Endodermal cell (in vitro differentiated cells): Measurements from ENCODE around the gene LHFPL3. TPM values are rescaled to one million over a fixed set of nuclear protein-coding genes. Genes with fewer than 3 reads are reported as not detected.

ENCODE experiments used
- DNase-seq: peaks from one replicate; pipeline ENCODE4 v3.0.0-alpha.2; 2017
- H3K27ac ChIP-seq: 2 replicates; pipeline ENCODE4 v1.5.1; 2013; ENCODE audit warnings: mild to moderate bottlenecking, low read depth, low read length, moderate library complexity
- H3K27me3 ChIP-seq: 2 replicates; pipeline ENCODE4 v1.6.1; 2013; ENCODE audit warnings: mild to moderate bottlenecking, low read length, moderate library complexity; ENCODE audit not compliant: insufficient read depth, control insufficient read depth, poor library complexity, severe bottlenecking
- H3K36me3 ChIP-seq: 2 replicates; pipeline ENCODE4 v1.7.0; 2013; ENCODE audit warnings: mild to moderate bottlenecking, low read length, moderate library complexity; ENCODE audit not compliant: control insufficient read depth, insufficient read depth
- H3K4me1 ChIP-seq: one replicate; pipeline ENCODE4 v1.7.0; 2013; ENCODE audit warnings: low read length; ENCODE audit not compliant: control insufficient read depth, insufficient read depth
- H3K4me3 ChIP-seq: 2 replicates; pipeline ENCODE4 v1.5.1; 2013; ENCODE audit warnings: mild to moderate bottlenecking, low read length, moderate library complexity
- H3K9ac ChIP-seq: 2 replicates; pipeline ENCODE4 v1.6.1; 2013; ENCODE audit warnings: mild to moderate bottlenecking, low read length, moderate library complexity; ENCODE audit not compliant: poor library complexity, severe bottlenecking; ENCODE audit errors: extremely low read depth
- H3K9me3 ChIP-seq: 2 replicates; pipeline ENCODE4 v1.6.1; 2013; ENCODE audit warnings: mild to moderate bottlenecking, low read length, moderate library complexity; ENCODE audit not compliant: control insufficient read depth
- H3K27ac Mint-ChIP-seq: 2 replicates; pipeline ENCODE4 v1.8.0; 2020; ENCODE audit warnings: mixed read lengths
- H3K27me3 Mint-ChIP-seq: 2 replicates; pipeline ENCODE4 v1.8.0; 2021; ENCODE audit warnings: mild to moderate bottlenecking, mixed read lengths; ENCODE audit not compliant: insufficient read depth
- H3K36me3 Mint-ChIP-seq: 2 replicates; pipeline ENCODE4 v1.8.0; 2020; ENCODE audit warnings: low read depth, mixed read lengths
- H3K4me1 Mint-ChIP-seq: 2 replicates; pipeline ENCODE4 v1.8.0; 2020; ENCODE audit warnings: mixed read lengths
- H3K4me3 Mint-ChIP-seq: 2 replicates; pipeline ENCODE4 v1.8.0; 2020; ENCODE audit warnings: mild to moderate bottlenecking, moderate library complexity, mixed read lengths
- H3K9me3 Mint-ChIP-seq: 2 replicates; pipeline ENCODE4 v1.8.0; 2020; ENCODE audit warnings: mild to moderate bottlenecking, mixed read lengths
- CTCF ChIP-seq: fragments of 200-600 bp; sonication (generic); conservative IDR thresholded peaks from 2 replicates; pipeline ENCODE4 v1.5.0; 2021; ENCODE audit warnings: antibody characterized with exemption, mild to moderate bottlenecking
- WGBS, 2 experiments: methylation state at CpG; one replicate each; pipeline versions ENCODE4 v1.1.5 to v1.1.7; 2013; ENCODE audit warnings: missing lambda C conversion rate in 2 of 2, mixed read lengths in 1 of 2; ENCODE audit not compliant: insufficient coverage in 1 of 2, insufficient read length in 1 of 2; 5-methylcytosine and 5-hydroxymethylcytosine counted together
- total RNA-seq, 2 donors: library from RNA; stranded (reverse); fragmentation: NEBNext Ultra II Directional in 1 of 2; extraction: Animal tissue kit (Norgen Biotek cat#: 25700) in 1 of 2; gene quantifications; 2 replicates in 1 of 2; 3 replicates in 1 of 2; pipeline ENCODE4 v1.2.1, GENCODE V29; 2021

The LHFPL3 gene
- total RNA-seq, 2 donors from 2014 or later = not detected

- Mint-ChIP-seq H3K27me3 (peaks cover 95% of the 10 kb centered on the region), H3K9me3 (no peaks in the 10 kb centered on the region)
These were observed 486 bp upstream of the LHFPL3 start for GRCh38 chr7:104327938-104328295.

GRCh38 chr7:104328970-104329825 is 795 bp downstream of the LHFPL3 start:
- WGBS, 2 experiments = 1% methylated on average over 24 to 59 of the region's 59 CpGs
- TF ChIP-seq CTCF = no peak
- Histone ChIP-seq H3K4me1 (no peaks in the 10 kb centered on the region), H3K36me3 (no peaks in the 10 kb centered on the region), H3K4me3 (peak overlapping the region; percentile 68), H3K27me3 (peaks cover 98% of the 10 kb centered on the region), H3K9me3 (no peaks in the 10 kb centered on the region), H3K27ac (no peak overlapping the region), H3K9ac (no peak overlapping the region)
- peak; percentile 67 for DNase-seq
- Mint-ChIP-seq H3K4me1 (peaks cover 6% of the 10 kb centered on the region), H3K36me3 (no peaks in the 10 kb centered on the region), H3K4me3 (peak overlapping the region; percentile 49), H3K9me3 (no peaks in the 10 kb centered on the region), H3K27ac (no peak overlapping the region), H3K27me3 (peaks cover 95% of the 10 kb centered on the region)

More at GRCh38 chr7:104327938-104328295, 486 bp upstream of the LHFPL3 start:
- Mint-ChIP-seq H3K36me3 (no peaks in the 10 kb centered on the region), H3K27ac (no peak overlapping the region), H3K4me1 (peaks cover 6% of the 10 kb centered on the region), H3K4me3 (peak overlapping the region; percentile 49)
- Histone ChIP-seq H3K27me3 (peaks cover 97% of the 10 kb centered on the region), H3K9ac (no peak overlapping the region), H3K4me3 (peak overlapping the region; percentile 45), H3K9me3 (no peaks in the 10 kb centered on the region), H3K4me1 (no peaks in the 10 kb centered on the region), H3K27ac (no peak overlapping the region), H3K36me3 (no peaks in the 10 kb centered on the region)
- TF ChIP-seq CTCF = no peak
- no peak for DNase-seq
- 0 to 21% methylated on average over 6 to 13 of the region's 13 CpGs for whole genome bisulfite sequencing, 2 experiments

- Histone ChIP-seq H3K27ac (no peak overlapping the region), H3K9ac (no peak overlapping the region), H3K4me1 (no peaks in the 10 kb centered on the region), H3K27me3 (peaks cover 5% of the 10 kb centered on the region), H3K9me3 (no peaks in the 10 kb centered on the region), H3K36me3 (no peaks in the 10 kb centered on the region), H3K4me3 (no peak overlapping the region)
- Mint-ChIP-seq H3K4me1 (no peaks in the 10 kb centered on the region), H3K36me3 (no peaks in the 10 kb centered on the region), H3K9me3 (no peaks in the 10 kb centered on the region), H3K27me3 (no peaks in the 10 kb centered on the region), H3K27ac (no peak overlapping the region), H3K4me3 (no peak overlapping the region)
- 0 to 17% methylated on average over 1 to 2 of the region's 2 CpGs for WGBS, 2 experiments
- peak; percentile 87 for TF ChIP-seq CTCF
- peak; percentile 88 for DNase-seq
These were observed 13.1 kb downstream of the LHFPL3 start for GRCh38 chr7:104341546-104341945.
